Measurements from ENCODE around the gene LEF1.
A peak's percentile ranks its signal among the peaks of the same experiment; 100 is the strongest.

Gene LEF1

GRCh38 chr4:108007984-108008383 lies 160.7 kb downstream of the LEF1 start:
- Histone ChIP-seq H3K4me1 (ENCODE audit: control insufficient read depth in 2 of 2, insufficient read depth in 2 of 2, low read length in 2 of 2) (no peaks in the 10 kb centered on the region), H3K4me3 (ENCODE audit: low read length in 2 of 2) (no peak overlapping the region), H3K9ac (ENCODE audit: low read depth in 1 of 2, low read length in 2 of 2) (no peak overlapping the region), H3K9me3 (ENCODE audit: control insufficient read depth in 2 of 2, low read length in 2 of 2) (no peaks in the 10 kb centered on the region), H3K36me3 (ENCODE audit: control insufficient read depth in 2 of 2, insufficient read depth in 2 of 2, low read length in 2 of 2) (peaks cover 4 to 6% of the 10 kb centered on the region in 2 donors), H3K27ac (ENCODE audit: low read depth in 2 of 2, low read length in 2 of 2) (no peak overlapping the region), H3K27me3 (ENCODE audit: control insufficient read depth in 2 of 2, insufficient read depth in 2 of 2, low read length in 2 of 2) (no peaks in the 10 kb centered on the region)

GRCh38 chr4:108006361-108006760 lies 162.4 kb downstream of the LEF1 start:
- Histone ChIP-seq H3K9ac (ENCODE audit: low read depth in 1 of 2, low read length in 2 of 2) (no peak overlapping the region), H3K4me1 (ENCODE audit: control insufficient read depth in 2 of 2, insufficient read depth in 2 of 2, low read length in 2 of 2) (no peaks in the 10 kb centered on the region), H3K27me3 (ENCODE audit: control insufficient read depth in 2 of 2, insufficient read depth in 2 of 2, low read length in 2 of 2) (no peaks in the 10 kb centered on the region), H3K36me3 (ENCODE audit: control insufficient read depth in 2 of 2, insufficient read depth in 2 of 2, low read length in 2 of 2) (peaks cover 1 to 5% of the 10 kb centered on the region in 2 donors), H3K4me3 (ENCODE audit: low read length in 2 of 2) (no peak overlapping the region), H3K27ac (ENCODE audit: low read depth in 2 of 2, low read length in 2 of 2) (no peak overlapping the region), H3K9me3 (ENCODE audit: control insufficient read depth in 2 of 2, low read length in 2 of 2) (no peaks in the 10 kb centered on the region)

- H3K9ac ChIP-seq (ENCODE audit: low read depth in 1 of 2, low read length in 2 of 2), result no peak overlapping the region
- H3K9me3 ChIP-seq (ENCODE audit: control insufficient read depth in 2 of 2, low read length in 2 of 2), result no peaks in the 10 kb centered on the region
- H3K4me1 ChIP-seq (ENCODE audit: control insufficient read depth in 2 of 2, insufficient read depth in 2 of 2, low read length in 2 of 2), result no peaks in the 10 kb centered on the region
- H3K27ac ChIP-seq (ENCODE audit: low read depth in 2 of 2, low read length in 2 of 2), result no peak overlapping the region
- no peak overlapping the region for H3K4me3 ChIP-seq (ENCODE audit: low read length in 2 of 2)
- no peaks in the 10 kb centered on the region for H3K27me3 ChIP-seq (ENCODE audit: control insufficient read depth in 2 of 2, insufficient read depth in 2 of 2, low read length in 2 of 2)
- H3K36me3 ChIP-seq (ENCODE audit: control insufficient read depth in 2 of 2, insufficient read depth in 2 of 2, low read length in 2 of 2), result no peaks in the 10 kb centered on the region
These were observed 162.9 kb downstream of the LEF1 start for GRCh38 chr4:108005807-108006206.

- Histone ChIP-seq H3K4me1 (ENCODE audit: control insufficient read depth in 2 of 2, insufficient read depth in 2 of 2, low read length in 2 of 2) (no peaks in the 10 kb centered on the region), H3K27ac (ENCODE audit: low read depth in 2 of 2, low read length in 2 of 2) (no peak overlapping the region), H3K36me3 (ENCODE audit: control insufficient read depth in 2 of 2, insufficient read depth in 2 of 2, low read length in 2 of 2) (no peaks in the 10 kb centered on the region), H3K9me3 (ENCODE audit: control insufficient read depth in 2 of 2, low read length in 2 of 2) (no peaks in the 10 kb centered on the region), H3K9ac (ENCODE audit: low read depth in 1 of 2, low read length in 2 of 2) (no peak overlapping the region), H3K27me3 (ENCODE audit: control insufficient read depth in 2 of 2, insufficient read depth in 2 of 2, low read length in 2 of 2) (no peaks in the 10 kb centered on the region), H3K4me3 (ENCODE audit: low read length in 2 of 2) (no peak overlapping the region)
These were observed 164.1 kb downstream of the LEF1 start for GRCh38 chr4:108004646-108005045.

GRCh38 chr4:108003982-108004515 lies 164.7 kb downstream of the LEF1 start:
- H3K4me1 ChIP-seq (ENCODE audit: control insufficient read depth in 2 of 2, insufficient read depth in 2 of 2, low read length in 2 of 2), result no peaks in the 10 kb centered on the region
- H3K27ac ChIP-seq (ENCODE audit: low read depth in 2 of 2, low read length in 2 of 2), result no peak overlapping the region
- no peaks in the 10 kb centered on the region for H3K9me3 ChIP-seq (ENCODE audit: control insufficient read depth in 2 of 2, low read length in 2 of 2)
- no peaks in the 10 kb centered on the region for H3K27me3 ChIP-seq (ENCODE audit: control insufficient read depth in 2 of 2, insufficient read depth in 2 of 2, low read length in 2 of 2)
- H3K9ac ChIP-seq (ENCODE audit: low read depth in 1 of 2, low read length in 2 of 2), result no peak overlapping the region
- no peak overlapping the region for H3K4me3 ChIP-seq (ENCODE audit: low read length in 2 of 2)
- H3K36me3 ChIP-seq (ENCODE audit: control insufficient read depth in 2 of 2, insufficient read depth in 2 of 2, low read length in 2 of 2), result no peaks in the 10 kb centered on the region

- Histone ChIP-seq H3K27me3 (ENCODE audit: control insufficient read depth in 2 of 2, insufficient read depth in 2 of 2, low read length in 2 of 2) (no peaks in the 10 kb centered on the region), H3K36me3 (ENCODE audit: control insufficient read depth in 2 of 2, insufficient read depth in 2 of 2, low read length in 2 of 2) (no peaks in the 10 kb centered on the region), H3K9ac (ENCODE audit: low read depth in 1 of 2, low read length in 2 of 2) (no peak overlapping the region), H3K9me3 (ENCODE audit: control insufficient read depth in 2 of 2, low read length in 2 of 2) (no peaks in the 10 kb centered on the region), H3K4me1 (ENCODE audit: control insufficient read depth in 2 of 2, insufficient read depth in 2 of 2, low read length in 2 of 2) (no peaks in the 10 kb centered on the region), H3K4me3 (ENCODE audit: low read length in 2 of 2) (no peak overlapping the region), H3K27ac (ENCODE audit: low read depth in 2 of 2, low read length in 2 of 2) (no peak overlapping the region)
These were observed 167.1 kb downstream of the LEF1 start for GRCh38 chr4:108001540-108002135.

- Histone ChIP-seq H3K4me1 (ENCODE audit: control insufficient read depth in 2 of 2, insufficient read depth in 2 of 2, low read length in 2 of 2) (no peaks in the 10 kb centered on the region), H3K27me3 (ENCODE audit: control insufficient read depth in 2 of 2, insufficient read depth in 2 of 2, low read length in 2 of 2) (no peaks in the 10 kb centered on the region), H3K36me3 (ENCODE audit: control insufficient read depth in 2 of 2, insufficient read depth in 2 of 2, low read length in 2 of 2) (no peaks in the 10 kb centered on the region), H3K9me3 (ENCODE audit: control insufficient read depth in 2 of 2, low read length in 2 of 2) (no peaks in the 10 kb centered on the region), H3K27ac (ENCODE audit: low read depth in 2 of 2, low read length in 2 of 2) (no peak overlapping the region), H3K9ac (ENCODE audit: low read depth in 1 of 2, low read length in 2 of 2) (no peak overlapping the region), H3K4me3 (ENCODE audit: low read length in 2 of 2) (no peak overlapping the region)
These were observed 168.7 kb downstream of the LEF1 start for GRCh38 chr4:107999932-108000539.

GRCh38 chr4:107997794-107998193 lies 170.9 kb downstream of the LEF1 start:
- Histone ChIP-seq H3K4me1 (ENCODE audit: control insufficient read depth in 2 of 2, insufficient read depth in 2 of 2, low read length in 2 of 2) (no peaks in the 10 kb centered on the region), H3K36me3 (ENCODE audit: control insufficient read depth in 2 of 2, insufficient read depth in 2 of 2, low read length in 2 of 2) (no peaks in the 10 kb centered on the region), H3K27me3 (ENCODE audit: control insufficient read depth in 2 of 2, insufficient read depth in 2 of 2, low read length in 2 of 2) (no peaks in the 10 kb centered on the region), H3K9me3 (ENCODE audit: control insufficient read depth in 2 of 2, low read length in 2 of 2) (no peaks in the 10 kb centered on the region), H3K27ac (ENCODE audit: low read depth in 2 of 2, low read length in 2 of 2) (peak overlapping the region; percentile 13 to 31), H3K9ac (ENCODE audit: low read depth in 1 of 2, low read length in 2 of 2) (no peak overlapping the region), H3K4me3 (ENCODE audit: low read length in 2 of 2) (no peak overlapping the region)
